Measurements from ENCODE around the gene SH3RF3. TPM values are rescaled to one million over a fixed set of nuclear protein-coding genes. Genes with fewer than 3 reads are reported as not detected.

Gene SH3RF3
- total RNA-seq, 1 donor from 2014 or later = 7.9 TPM

- intact Hi-C loops (cut with micrococcal nuclease) = no loop called here
- Histone ChIP-seq H3K4me3 (no peak overlapping the region), H3K4me1 (peaks cover 55% of the 10 kb centered on the region), H3K27ac (replicated peaks) (no peak overlapping the region), H3K27me3 (ENCODE audit: low read depth) (no peaks in the 10 kb centered on the region), H3K36me3 (no peaks in the 10 kb centered on the region), H3K9me3 (replicated peaks) (peaks cover 6% of the 10 kb centered on the region)
- DNase-seq = no peak
- no peak for TF ChIP-seq CTCF (IDR thresholded peaks at IDR 0.05; ENCODE audit: borderline replicate concordance)
Observed at GRCh38 chr2:109289504-109290222, 160.7 kb downstream of the SH3RF3 start.

GRCh38 chr2:109290887-109291643 is 162.1 kb downstream of the SH3RF3 start:
- TF ChIP-seq CTCF (IDR thresholded peaks at IDR 0.05; ENCODE audit: borderline replicate concordance) = no peak
- DNase-seq = peak; percentile 65
- intact Hi-C loops (cut with micrococcal nuclease) = no loop called here

GRCh38 chr2:109292386-109292785 is 163.4 kb downstream of the SH3RF3 start:
- TF ChIP-seq CTCF (IDR thresholded peaks at IDR 0.05; ENCODE audit: borderline replicate concordance) = no peak
- DNase-seq = no peak
- Histone ChIP-seq H3K27ac (replicated peaks) (no peak overlapping the region), H3K4me1 (peaks cover 33% of the 10 kb centered on the region), H3K27me3 (ENCODE audit: low read depth) (no peaks in the 10 kb centered on the region), H3K9me3 (replicated peaks) (peaks cover 7% of the 10 kb centered on the region), H3K4me3 (no peak overlapping the region), H3K36me3 (no peaks in the 10 kb centered on the region)
- intact Hi-C loops (cut with micrococcal nuclease) = no loop called here

More at GRCh38 chr2:109290887-109291643, 162.1 kb downstream of the SH3RF3 start:
- H3K27me3 ChIP-seq (ENCODE audit: low read depth) = no peaks in the 10 kb centered on the region
- peaks cover 7% of the 10 kb centered on the region for H3K9me3 ChIP-seq (replicated peaks)
- no peaks in the 10 kb centered on the region for H3K36me3 ChIP-seq
- no peak overlapping the region for H3K27ac ChIP-seq (replicated peaks)
- H3K4me1 ChIP-seq = peaks cover 41% of the 10 kb centered on the region
- H3K4me3 ChIP-seq = no peak overlapping the region

GRCh38 chr2:109293663-109294062 is 164.7 kb downstream of the SH3RF3 start:
- no peak overlapping the region for H3K27ac ChIP-seq (replicated peaks)
- H3K36me3 ChIP-seq = no peaks in the 10 kb centered on the region
- peaks cover 7% of the 10 kb centered on the region for H3K9me3 ChIP-seq (replicated peaks)
- DNase-seq = no peak
- no peak for TF ChIP-seq CTCF (IDR thresholded peaks at IDR 0.05; ENCODE audit: borderline replicate concordance)
- H3K4me1 ChIP-seq = peaks cover 22% of the 10 kb centered on the region
- H3K4me3 ChIP-seq = no peak overlapping the region
- H3K27me3 ChIP-seq (ENCODE audit: low read depth) = no peaks in the 10 kb centered on the region
- intact Hi-C loops (cut with micrococcal nuclease) = no loop called here

GRCh38 chr2:109294523-109294922 is 165.5 kb downstream of the SH3RF3 start:
- Histone ChIP-seq H3K36me3 (no peaks in the 10 kb centered on the region), H3K4me3 (no peak overlapping the region), H3K27ac (replicated peaks) (no peak overlapping the region), H3K27me3 (ENCODE audit: low read depth) (no peaks in the 10 kb centered on the region), H3K4me1 (peaks cover 22% of the 10 kb centered on the region), H3K9me3 (replicated peaks) (peaks cover 7% of the 10 kb centered on the region)
- no peak for DNase-seq
- TF ChIP-seq CTCF (IDR thresholded peaks at IDR 0.05; ENCODE audit: borderline replicate concordance) = no peak
- intact Hi-C loops (cut with micrococcal nuclease) = no loop called here

Measured in left ventricle myocardium inferior (tissue), 1 donor.